Left ventricle myocardium superior (tissue), 1 donor: Measurements from ENCODE around the gene SPIN1. TPM values are rescaled to one million over a fixed set of nuclear protein-coding genes. Genes with fewer than 3 reads are reported as not detected.

ENCODE experiments used
- ATAC-seq: fragments of 200-7000 bp; cut with Tn5 transposase; one replicate; pipeline ENCODE4 v1.9.1; 2020; ENCODE audit warnings: mild to moderate bottlenecking, moderate library complexity
- DNase-seq: peaks from one replicate; pipeline ENCODE4 v3.0.0-alpha.2; 2020
- intact Hi-C: fragments of 100-400 bp; cut with micrococcal nuclease; formaldehyde crosslinking; loops from one replicate; pipeline ENCODE4 v1.11.0; 2022
- total RNA-seq: library from RNA; stranded (reverse); fragmentation: NEBNext Ultra II Directional; extraction: Animal tissue kit (Norgen Biotek cat#: 25700); gene quantifications from one replicate; pipeline ENCODE4 v1.2.1, GENCODE V29; 2021
- donor health status: DM: no; HTN: yes; CAD: no; lungs with severe emphysema.

SPIN1 gene
- total RNA-seq, 1 donor from 2014 or later = 56.6 TPM

DNA sequence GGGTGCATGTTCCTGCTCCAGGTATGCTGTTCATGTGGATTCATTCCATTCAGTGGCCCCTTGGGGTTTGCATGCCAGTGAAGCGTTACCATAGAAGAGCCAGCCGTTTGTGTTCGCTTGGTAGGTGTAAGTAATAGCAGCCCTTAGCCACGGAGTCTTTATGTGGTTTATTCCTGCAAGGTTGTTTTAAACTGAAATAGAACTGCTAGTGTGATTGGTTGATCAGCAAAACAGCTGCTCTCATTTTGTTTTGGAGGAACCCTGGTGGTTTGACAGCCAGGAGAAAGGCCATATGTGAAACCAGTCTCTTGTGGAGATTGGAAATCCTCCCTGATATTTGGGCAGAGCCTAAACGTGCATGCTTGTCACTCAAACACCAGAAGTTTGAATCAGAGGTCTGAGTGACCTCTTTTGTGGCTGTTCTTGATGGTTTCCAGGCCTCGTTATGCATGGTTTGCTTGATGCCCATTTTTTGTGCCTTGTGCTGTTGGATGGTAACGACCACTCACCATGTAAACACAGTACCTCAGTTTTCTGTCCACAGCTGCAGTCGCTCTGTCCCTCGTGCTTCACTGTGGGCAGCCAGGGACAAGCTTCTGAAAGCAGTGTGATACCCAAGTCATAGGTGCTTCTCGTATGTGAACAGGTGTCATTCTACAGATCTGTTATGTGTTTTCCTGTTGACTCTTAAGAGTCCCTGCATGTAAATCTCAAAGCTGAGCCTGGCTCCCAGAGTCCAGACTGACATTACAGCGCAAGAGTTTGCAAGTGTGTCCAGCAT lies 88.4 kb downstream of the SPIN1 start:
- DNase-seq (no peak), ATAC-seq (peak; percentile 22)
- intact Hi-C loops = no loop called here

DNA sequence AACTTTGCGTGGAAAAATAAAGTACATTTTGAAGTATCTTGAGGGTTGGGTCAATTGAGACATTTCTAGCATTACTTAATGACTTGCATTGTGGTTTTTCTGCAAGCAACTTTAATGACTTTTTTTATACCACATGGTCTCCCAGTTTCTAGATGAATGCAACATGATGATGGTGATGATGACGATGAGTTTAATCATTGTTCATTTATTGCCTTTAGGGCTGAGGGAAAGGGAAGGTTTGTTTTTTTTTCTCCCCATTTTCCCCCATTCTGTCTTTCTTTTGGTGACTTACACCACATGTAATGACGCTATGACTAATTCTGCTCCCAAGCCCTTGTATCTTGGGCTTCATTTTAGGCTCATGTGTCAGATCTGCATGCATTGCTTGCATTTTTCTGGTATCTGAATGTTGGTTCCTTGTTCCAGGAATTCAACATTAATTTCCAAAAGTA lies 89.1 kb downstream of the SPIN1 start:
- intact Hi-C loops = no loop called here
- DNase-seq = no peak
- ATAC-seq = no peak

DNA sequence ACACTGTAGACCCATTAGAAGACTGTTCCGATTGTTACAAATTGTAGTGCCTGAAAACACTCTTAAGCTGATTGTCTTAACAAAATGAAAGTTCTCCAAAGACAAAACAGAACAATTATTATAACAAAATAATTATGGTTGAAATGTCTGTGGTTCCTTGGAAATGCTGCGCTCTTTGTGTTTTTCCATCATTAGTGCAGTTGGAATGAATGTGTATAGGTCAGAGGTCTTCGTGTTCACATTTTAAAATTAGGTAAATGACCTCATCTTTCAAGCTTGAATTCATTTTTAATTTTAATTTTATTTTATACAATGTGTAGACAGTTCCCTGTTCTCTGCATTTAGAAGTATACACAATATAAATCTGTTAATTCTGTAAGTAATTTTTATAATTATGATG lies 90.0 kb downstream of the SPIN1 start:
- intact Hi-C loops = no loop called here
- no peak for ATAC-seq
- DNase-seq = no peak

DNA sequence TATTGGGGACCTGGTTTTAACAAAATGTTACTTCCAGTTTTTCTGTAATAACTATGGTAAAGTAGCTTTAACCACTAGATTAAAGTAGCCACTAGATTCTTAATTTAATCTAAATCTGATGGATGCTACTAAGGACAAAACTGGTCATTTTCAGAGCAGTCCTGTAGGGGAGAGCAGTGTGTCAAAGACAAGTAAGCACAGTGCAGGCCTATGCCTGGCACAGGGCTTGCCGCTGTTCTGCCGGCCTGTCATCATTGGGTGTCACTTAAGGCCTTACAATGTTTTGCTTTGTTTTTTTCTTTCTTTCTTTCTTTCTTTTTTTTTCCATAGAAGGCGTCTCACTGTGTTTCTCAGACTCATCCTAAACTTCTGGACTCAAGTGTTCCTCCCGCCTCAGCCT lies 93.7 kb downstream of the SPIN1 start:
- DNase-seq = no peak
- intact Hi-C loops = no loop called here
- no peak for ATAC-seq

DNA sequence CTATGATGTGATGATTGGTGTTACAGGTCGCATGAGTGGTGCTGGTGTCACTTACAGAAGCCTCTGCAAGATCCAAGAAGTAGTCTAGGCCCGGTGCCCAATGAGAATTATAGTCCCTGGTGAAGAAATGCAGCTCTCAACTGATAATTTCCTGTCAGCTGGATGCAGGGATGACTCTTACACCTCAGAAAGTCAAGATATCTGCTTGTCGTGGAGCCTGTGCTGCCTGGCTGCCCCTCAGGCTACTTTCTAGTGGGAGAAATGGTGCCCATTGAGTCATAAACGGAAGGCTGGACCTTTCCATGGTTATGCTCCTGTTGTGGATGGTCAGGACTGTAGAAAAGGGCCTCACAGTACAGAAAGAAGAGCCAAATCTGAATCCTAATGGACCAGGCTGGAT lies 99.9 kb downstream of the SPIN1 start:
- ATAC-seq (no peak), DNase-seq (no peak)
- intact Hi-C loops = no loop called here

DNA sequence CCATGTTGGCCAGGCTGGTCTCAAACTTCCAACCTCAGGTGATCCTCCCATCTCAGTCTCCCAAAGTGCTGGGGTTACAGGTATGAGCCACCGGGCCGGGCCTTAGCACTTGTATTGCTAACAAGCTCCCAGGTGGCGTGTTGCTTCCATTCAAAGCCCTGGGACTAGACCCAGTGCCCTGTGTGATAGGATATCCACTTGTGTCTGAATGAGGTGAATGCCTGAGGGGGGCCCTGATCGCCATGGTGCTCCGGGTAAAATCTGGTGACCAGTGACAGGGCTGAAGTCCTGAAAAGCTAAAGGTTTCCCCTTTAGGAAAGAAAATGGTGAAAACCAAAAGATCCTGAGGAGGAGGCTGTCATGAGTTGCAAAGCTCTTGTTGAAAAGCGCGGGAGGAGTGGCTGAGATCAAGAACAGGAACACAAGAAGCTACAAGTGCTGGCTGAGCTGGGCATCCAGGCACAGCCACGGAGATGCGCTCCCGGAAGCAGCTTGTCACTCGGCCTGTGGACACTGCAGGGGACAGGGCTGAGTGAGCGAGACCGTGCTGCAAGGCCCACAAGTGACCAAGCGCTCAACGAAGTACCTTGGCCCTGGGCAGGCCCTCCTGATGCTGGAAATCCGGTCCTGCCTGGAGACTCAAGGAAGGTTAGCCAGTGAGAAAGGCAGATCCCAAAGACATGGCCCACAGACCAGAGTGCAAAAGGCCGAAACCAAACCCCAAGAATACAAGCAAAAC lies 106.9 kb downstream of the SPIN1 start:
- DNase-seq = no peak
- ATAC-seq = no peak
- intact Hi-C loops = no loop called here

DNA sequence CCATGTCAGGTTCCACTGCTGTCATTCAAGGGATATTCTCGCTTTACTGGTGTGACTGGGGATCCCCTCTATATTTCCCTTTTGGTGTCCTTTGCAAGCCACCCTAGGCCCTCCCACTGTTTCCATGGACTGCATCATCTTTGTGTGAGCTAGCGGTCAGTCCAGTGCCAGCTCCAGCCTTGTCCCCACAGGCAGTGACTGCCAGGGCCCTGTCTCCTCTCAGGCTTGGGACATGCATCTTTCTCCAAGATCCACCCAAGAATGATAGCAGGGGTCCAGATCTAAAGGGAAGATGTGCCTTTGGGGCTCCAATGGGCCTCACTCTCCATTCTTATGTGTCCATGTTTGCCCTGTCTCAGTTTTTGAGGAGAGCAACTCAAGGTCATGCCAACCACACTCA lies 109.0 kb downstream of the SPIN1 start:
- ATAC-seq (no peak), DNase-seq (no peak)
- intact Hi-C loops = no loop called here

DNA sequence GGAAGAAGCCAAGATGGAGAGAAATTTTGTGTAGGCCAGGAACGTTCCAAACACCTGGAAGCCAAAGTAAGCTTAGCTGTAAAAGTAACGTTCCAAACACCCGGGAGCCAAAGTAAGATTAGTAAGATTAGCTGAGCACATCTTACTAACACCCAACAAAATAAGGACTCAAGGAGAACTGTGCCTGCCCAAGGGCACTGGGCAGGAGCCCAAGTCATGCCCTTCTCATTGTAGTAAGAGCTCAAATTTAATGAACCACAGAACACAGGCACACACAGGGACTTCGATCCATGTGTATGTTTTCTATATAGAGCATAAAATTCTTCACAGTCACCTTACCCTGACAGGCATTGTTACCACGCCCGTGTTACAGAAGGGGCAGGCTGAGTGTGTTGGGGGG lies 110.6 kb downstream of the SPIN1 start:
- peak; percentile 70 for DNase-seq
- intact Hi-C loops = no loop called here
- peak; percentile 92 for ATAC-seq

DNA sequence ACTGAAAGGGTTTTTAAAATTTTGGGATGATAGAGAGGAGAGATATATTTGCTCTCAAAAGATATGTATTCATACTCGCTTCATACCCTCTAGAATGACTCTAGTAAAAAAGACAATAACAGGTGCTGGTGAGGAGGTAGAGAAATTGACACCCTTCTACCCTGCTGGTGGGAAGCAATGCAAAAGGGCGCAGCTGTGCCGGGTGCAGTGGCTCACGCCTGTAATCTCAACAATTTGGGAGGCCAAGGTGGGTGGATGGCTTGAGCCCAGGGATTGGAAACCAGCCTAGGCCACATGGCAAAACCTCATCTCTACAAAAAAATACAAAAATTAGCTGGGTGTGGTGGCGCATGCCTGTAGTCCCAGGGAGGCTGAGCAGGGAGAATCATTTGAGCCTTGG lies 112.8 kb downstream of the SPIN1 start:
- DNase-seq (no peak), ATAC-seq (no peak)
- intact Hi-C loops = no loop called here

DNA sequence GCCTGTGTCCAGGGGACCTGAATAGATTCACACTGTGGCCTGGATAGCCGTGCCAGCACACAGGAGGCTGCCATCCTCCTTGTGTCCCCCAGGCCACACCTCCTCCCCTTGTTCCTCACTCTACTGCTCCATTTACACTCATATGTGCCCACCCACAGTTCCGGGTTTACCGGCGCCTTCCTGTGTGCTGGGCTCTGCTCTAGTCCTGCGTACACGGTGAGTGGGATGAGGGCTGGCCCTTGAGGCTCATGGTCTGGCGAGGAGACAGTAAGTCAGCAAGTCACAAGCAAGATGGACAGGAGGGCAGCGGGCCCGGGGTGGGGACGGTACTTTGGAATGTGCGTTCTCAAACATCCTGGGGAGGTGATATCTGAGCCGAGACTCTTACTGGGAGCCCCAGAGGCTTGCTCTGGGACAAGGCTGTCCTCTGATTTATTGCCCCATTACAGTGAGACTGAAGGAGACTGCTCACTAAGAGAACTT lies 114.3 kb downstream of the SPIN1 start:
- intact Hi-C loops = no loop called here
- ATAC-seq (no peak), DNase-seq (no peak)

DNA sequence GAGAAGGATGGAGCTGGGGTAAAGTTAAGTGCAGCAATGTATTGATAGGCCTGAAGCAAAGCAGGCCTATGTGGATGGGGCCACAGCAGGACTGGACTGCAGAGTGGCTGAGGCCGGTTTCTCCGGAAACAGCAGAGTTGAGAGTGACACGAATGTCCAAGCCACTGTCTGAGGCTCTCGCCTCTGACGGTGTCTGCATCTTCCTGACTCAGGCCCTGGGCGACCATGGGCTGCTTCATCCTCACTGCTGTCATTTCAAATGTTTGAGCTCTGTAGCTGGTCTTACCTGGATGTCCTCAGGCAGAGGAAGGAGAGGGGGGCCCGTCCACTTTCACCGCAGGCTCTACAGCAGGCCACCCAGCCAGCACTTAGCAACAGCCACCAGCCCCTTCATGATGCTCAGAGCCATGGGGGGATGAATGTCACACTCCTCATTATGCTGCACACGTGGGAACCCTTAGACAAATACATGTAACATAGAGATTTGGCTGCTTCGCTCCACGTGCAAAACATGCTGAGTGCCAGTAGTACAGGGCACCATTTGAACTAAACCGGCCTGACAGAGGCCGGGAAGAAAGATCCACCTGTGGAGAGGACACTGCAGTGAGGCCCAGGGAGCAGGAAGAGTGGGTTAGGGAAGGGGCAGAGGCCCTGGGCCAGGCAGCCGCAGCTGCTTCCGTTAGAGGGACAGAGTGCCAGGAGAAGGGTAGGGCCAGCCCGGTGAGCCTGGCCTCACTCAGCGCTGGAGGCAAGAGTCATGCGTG lies 115.0 kb downstream of the SPIN1 start:
- intact Hi-C loops = no loop called here
- ATAC-seq (no peak), DNase-seq (no peak)

DNA sequence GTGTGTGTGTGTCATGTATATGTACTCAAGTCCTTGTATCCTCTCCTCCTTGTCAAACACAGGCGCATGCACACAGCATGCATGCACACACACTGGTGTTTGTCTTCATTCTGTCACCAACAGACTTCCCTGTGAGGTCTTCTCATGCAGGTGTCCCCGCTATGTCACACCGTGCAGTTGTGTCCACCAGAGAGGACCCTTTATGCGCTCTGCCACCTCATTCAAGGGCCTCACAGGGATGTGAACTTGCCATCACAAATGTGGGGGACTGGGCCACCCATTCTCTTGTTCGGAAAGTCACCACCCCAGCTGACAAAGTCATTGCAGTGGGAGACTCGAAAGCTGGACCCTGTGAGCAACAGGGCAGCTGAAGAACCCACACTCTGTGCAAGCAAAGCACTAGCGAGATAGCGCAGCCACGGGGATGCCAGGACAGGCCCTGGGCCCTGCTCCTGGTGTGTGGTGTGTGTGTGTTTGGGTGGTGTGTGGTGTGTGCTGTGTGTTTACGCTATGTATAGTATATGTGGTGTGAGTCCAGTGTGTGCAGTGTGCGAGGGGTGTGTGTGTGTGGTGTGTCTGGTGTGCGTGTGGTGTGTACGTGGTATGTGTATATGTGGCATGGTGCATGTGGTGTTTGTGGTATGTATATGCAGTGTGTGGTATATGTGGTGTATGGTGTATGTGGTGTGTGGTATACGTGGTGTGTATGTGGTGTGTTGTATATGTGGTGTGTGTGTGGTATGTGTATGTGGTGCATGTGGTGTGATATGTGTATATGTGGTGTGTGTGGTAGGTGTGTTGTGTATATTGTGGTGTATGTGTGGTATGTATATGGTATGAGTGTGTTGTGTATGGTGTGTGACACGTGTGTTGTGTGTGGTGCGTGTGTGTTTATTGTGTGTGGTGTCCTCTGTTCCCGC lies 115.9 kb downstream of the SPIN1 start:
- ATAC-seq (no peak), DNase-seq (no peak)
- intact Hi-C loops = no loop called here

DNA sequence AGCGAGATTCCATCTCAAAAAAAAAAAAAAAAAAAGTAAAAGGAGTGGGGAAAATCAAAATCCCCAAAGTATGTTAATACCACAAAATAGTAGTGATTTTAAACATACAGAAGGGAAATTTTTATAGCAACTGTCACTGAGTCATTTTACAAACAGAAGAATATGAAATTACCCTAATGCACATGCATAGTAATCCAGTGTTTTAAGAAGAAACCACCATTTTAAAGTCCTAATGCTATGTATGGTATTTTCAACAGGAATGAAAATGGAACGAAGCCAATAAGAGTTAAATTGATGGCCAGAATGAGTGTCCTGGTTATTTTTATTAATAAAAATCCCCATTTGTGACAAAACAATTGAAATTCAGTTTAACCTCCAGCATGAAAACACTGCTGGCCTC lies 120.1 kb downstream of the SPIN1 start:
- no peak for DNase-seq
- intact Hi-C loops = no loop called here
- no peak for ATAC-seq

DNA sequence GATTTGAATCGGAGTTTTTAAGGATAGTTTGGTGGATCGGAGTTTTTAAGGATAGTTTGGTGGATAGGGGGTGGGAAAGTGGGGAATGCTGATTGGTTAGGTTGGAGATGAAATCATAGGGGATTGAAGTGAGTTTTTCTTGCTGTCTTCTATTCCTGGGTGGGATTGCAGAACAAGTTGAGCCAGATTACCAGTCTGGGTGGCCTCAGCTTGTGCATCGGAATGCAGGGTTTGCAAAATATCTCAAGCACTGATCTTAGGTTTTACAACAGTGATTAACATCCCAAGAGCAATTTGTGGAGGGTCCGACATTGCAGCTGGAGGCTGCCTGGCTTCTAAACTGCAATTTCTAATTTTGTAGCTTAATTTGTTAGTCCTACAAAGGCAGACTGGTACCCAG lies 123.7 kb downstream of the SPIN1 start:
- DNase-seq (no peak), ATAC-seq (no peak)
- intact Hi-C loops = no loop called here

DNA sequence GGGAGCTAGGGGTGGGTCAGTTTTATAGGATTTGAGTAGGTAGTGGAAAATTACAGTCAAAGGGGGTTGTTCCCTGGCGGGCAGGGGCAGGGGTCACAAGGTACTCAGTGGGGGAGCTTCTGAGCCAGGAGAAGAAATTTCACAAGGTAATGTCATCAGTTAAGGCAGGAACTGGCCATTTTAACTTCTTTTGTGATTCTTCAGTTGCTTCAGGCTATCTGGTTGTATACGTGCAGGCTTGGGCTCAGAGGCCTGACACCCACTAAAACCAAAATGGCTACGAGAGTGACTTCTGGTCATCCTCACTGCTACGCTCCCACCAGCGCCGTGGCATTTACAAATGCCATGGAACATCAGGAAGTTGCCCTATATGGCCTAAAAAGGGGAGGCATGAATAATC lies 126.0 kb downstream of the SPIN1 start:
- no peak for ATAC-seq
- no peak for DNase-seq
- intact Hi-C loops = no loop called here

DNA sequence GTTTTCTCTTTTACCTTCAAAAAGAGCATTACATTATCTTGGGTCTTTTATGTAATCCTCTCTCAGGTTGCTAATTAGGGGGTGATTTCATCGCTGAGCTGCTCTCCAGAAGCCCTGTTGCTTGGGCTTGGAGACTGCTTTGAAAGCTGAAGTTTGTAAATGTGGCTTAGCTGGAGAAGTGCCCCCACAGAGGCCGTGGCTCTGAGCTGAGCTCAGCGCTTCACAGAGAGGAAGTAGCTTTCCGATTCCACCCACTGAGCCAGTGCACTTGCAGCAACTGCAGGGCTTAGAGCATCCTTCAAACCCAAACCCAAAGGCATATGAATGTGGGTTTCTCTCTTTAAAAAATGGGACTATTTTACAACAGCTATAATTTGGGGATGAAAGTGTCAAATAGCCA lies 133.1 kb downstream of the SPIN1 start:
- ATAC-seq (no peak), DNase-seq (no peak)
- intact Hi-C loops = no loop called here

DNA sequence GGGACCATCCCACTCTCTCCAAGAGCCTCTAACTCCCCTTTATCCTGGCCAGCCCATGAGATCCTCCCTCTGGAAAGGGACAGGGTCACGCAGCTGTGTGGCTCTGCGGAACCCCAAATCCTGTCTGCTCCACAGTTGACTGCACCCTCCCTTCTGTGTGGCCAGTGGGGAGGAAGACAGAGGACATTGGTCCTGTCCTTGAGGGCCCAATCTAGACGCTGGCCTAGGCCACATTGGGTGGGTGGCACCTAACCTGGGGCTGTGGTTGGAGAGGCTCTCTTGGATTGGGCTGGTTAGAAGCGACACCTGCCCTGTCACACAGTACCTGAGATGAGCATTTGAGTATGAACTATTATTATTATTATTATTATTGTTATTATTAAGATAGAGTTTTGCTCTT lies 134.1 kb downstream of the SPIN1 start:
- ATAC-seq (no peak), DNase-seq (no peak)
- intact Hi-C loops = no loop called here

DNA sequence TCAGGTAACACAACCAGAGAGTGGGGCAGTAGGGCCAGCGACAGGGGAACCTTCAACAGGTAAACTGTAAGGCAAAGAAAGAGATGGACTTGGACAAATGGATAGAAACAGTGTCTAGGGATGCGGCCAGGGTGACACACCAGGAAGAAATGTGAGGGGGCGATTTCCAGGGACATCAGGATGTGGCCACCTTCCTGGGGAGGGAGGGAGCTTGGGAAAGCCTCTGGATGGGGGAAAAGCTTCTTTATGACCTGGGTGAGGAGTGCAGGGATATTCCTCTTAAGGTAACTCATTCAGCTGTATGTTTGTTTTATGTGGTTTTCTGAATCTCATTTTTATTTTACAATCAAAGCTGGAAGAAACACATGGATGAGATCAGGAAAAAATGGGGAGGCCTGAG lies 134.8 kb downstream of the SPIN1 start:
- intact Hi-C loops = no loop called here

DNA sequence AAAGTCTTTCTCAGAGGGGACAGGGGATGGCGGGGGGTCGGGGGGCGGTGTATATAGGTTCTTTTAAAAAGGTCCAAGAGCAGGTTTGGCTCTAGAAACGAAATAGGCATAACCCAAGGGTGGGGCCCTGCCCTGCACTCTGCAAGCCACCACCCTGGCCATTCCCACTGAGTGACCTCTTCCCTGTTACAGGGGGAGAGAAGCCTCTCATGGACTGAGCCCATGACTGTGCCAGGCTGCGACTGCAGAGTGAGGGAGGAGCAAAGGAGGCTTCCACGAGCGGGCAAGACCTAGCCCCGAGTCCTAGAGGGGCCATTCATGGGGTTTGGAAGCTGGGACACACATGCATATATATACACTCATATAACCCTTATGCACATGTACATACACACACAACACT lies 136.7 kb downstream of the SPIN1 start:
- intact Hi-C loops = no loop called here
- DNase-seq (no peak), ATAC-seq (no peak)

More for the DNA sequence above, 134.8 kb downstream of the SPIN1 start:
- ATAC-seq (no peak), DNase-seq (no peak)
